ENCODE results near the gene ATL3.
A peak's percentile ranks its signal among the peaks of the same experiment; 100 is the strongest.

ATL3 gene

GRCh38 chr11:63574856-63575602 is 96.1 kb downstream of the ATL3 start:
- no peak for TF ChIP-seq CTCF (IDR thresholded peaks at IDR 0.05; ENCODE audit: poor library complexity, severe bottlenecking)
- DNase-seq (ENCODE audit: low spot score) (no peak), ATAC-seq (ENCODE audit: low read depth) (peak; percentile 45; the same call in 1 of the 3 replicates)
- no peaks in the 10 kb centered on the region for H3K36me3 ChIP-seq (ENCODE audit: low read depth)
- H3K9me3 ChIP-seq (ENCODE audit: severe bottlenecking): peaks cover 3% of the 10 kb centered on the region
- H3K27ac ChIP-seq (ENCODE audit: poor library complexity, severe bottlenecking): no peak overlapping the region
- H3K4me1 ChIP-seq (ENCODE audit: insufficient read depth, poor library complexity, severe bottlenecking): peaks cover 4% of the 10 kb centered on the region
- no peak overlapping the region for H3K4me3 ChIP-seq (ENCODE audit: severe bottlenecking)
- H3K27me3 ChIP-seq (ENCODE audit: insufficient read depth, poor library complexity, severe bottlenecking): no peaks in the 10 kb centered on the region
